Measurements from ENCODE around the gene GALNT2. TPM values are rescaled to one million over a fixed set of nuclear protein-coding genes. Genes with fewer than 3 reads are reported as not detected.

The GALNT2 gene
- total and polyA plus RNA-seq, 2 of the 13 experiments (the other 11 are each of a cell fraction or from before 2014, with no cell fraction given): 39.3 to 39.6 TPM

GRCh38 chr1:230175163-230175747 lies 108.2 kb downstream of the GALNT2 start:
- Histone ChIP-seq H3K4me1 (ENCODE audit: insufficient read depth, low read length) (no peaks in the 10 kb centered on the region), H3K4me2 (ENCODE audit: low read depth, low read length) (no peak overlapping the region), H3K27me3 (ENCODE audit: control insufficient read depth in 1 of 2, insufficient read depth in 2 of 2, low read length in 2 of 2) (no peaks in the 10 kb centered on the region; a peak in 1 of 5 replicates), H4K20me1 (ENCODE audit: insufficient read depth, low read length) (peaks cover 3% of the 10 kb centered on the region), H3K79me2 (ENCODE audit: insufficient read depth, low read length) (no peaks in the 10 kb centered on the region), H3K4me3 (replicated peaks in 1 of 3; ENCODE audit: insufficient read depth in 1 of 3, low read depth in 2 of 3, low read length in 3 of 3) (no peak overlapping the region), H3K36me3 (replicated peaks in 1 of 2; ENCODE audit: control insufficient read depth in 1 of 2, insufficient read depth in 2 of 2, low read length in 2 of 2) (peaks cover 0 to 9% of the 10 kb centered on the region in 2 experiments; a peak in 3 of 5 replicates), H3K9ac (ENCODE audit: insufficient read depth, low read depth, low read length) (no peak overlapping the region), H3K27ac (ENCODE audit: extremely low read length, insufficient read depth, low read length) (no peak overlapping the region), H3K9me3 (ENCODE audit: low read length) (no peaks in the 10 kb centered on the region), H2AFZ (ENCODE audit: low read length) (no peak overlapping the region)
- 92% methylated on average over 3 of the region's 4 CpGs for WGBS (ENCODE audit: low lambda C conversion rate)
- ChIA-PET CTCF (ENCODE audit: low intra/inter-chr PET ratio, low total read pairs) (no interaction called here), POLR2A (interaction anchor here (1.0 kb wide), 1 partner anchor 11 kb away, joined by 3 read pairs; no protein-coding TSS in a partner anchor)
- BruUV-seq (replicated peaks): no TSS peak
- TF ChIP-seq HNRNPK (IDR thresholded peaks at IDR 0.05; ENCODE audit: low read depth, low read length, poor library complexity, severe bottlenecking): peak; percentile 63
- no peak for TF ChIP-seq SMAD1 (CRISPR knock-in tag; IDR thresholded peaks at IDR 0.05; ENCODE audit: borderline replicate concordance, low read depth)
- intact Hi-C loops (cut with micrococcal nuclease; ENCODE audit: unreplicated experiment): no loop called here
- DNase-seq (ENCODE audit: low spot score): no peak
- no peak for FAIRE-seq
- ATAC-seq: no peak
- in situ Hi-C loops (cut with HindIII; ENCODE audit: extremely low pct_ligation_motif_present, low pct_unique_long_range_greater_than_20kb): no loop called here

- FAIRE-seq: no peak
- BruUV-seq (replicated peaks): no TSS peak
- in situ Hi-C loops (cut with HindIII; ENCODE audit: extremely low pct_ligation_motif_present, low pct_unique_long_range_greater_than_20kb): no loop called here
Measured at GRCh38 chr1:230175839-230176238, 108.8 kb downstream of the GALNT2 start.

More at GRCh38 chr1:230175839-230176238, 108.8 kb downstream of the GALNT2 start:
- WGBS (ENCODE audit: low lambda C conversion rate): 86% methylated on average over 5 of the region's 5 CpGs
- TF ChIP-seq ZKSCAN1 (IDR thresholded peaks at IDR 0.05; ENCODE audit: low read length) (peak; percentile 67; the same call in 1 of the 2 replicates), FOXM1 (CRISPR knock-in tag; IDR thresholded peaks at IDR 0.05) (no peak)
- CTCF ChIA-PET (ENCODE audit: low intra/inter-chr PET ratio, low total read pairs): no interaction called here
- DNase-seq (ENCODE audit: low spot score): no peak
- no peak overlapping the region for H2AFZ ChIP-seq (ENCODE audit: low read length)
- ATAC-seq: no peak
- no peaks in the 10 kb centered on the region for H3K4me1 ChIP-seq (ENCODE audit: insufficient read depth, low read length)
- peaks cover 3% of the 10 kb centered on the region for H4K20me1 ChIP-seq (ENCODE audit: insufficient read depth, low read length)
- no peaks in the 10 kb centered on the region; a peak in 1 of 5 replicates for H3K27me3 ChIP-seq (ENCODE audit: control insufficient read depth in 1 of 2, insufficient read depth in 2 of 2, low read length in 2 of 2)
- H3K9me3 ChIP-seq (ENCODE audit: low read length): no peaks in the 10 kb centered on the region
- H3K4me3 ChIP-seq (replicated peaks in 1 of 3; ENCODE audit: insufficient read depth in 1 of 3, low read depth in 2 of 3, low read length in 3 of 3): no peak overlapping the region
- no peak overlapping the region for H3K27ac ChIP-seq (ENCODE audit: extremely low read length, insufficient read depth, low read length)
- H3K4me2 ChIP-seq (ENCODE audit: low read depth, low read length): no peak overlapping the region
- no peaks in the 10 kb centered on the region for H3K79me2 ChIP-seq (ENCODE audit: insufficient read depth, low read length)
- H3K9ac ChIP-seq (ENCODE audit: insufficient read depth, low read depth, low read length): no peak overlapping the region
- POLR2A ChIA-PET: no interaction called here
- intact Hi-C loops (cut with micrococcal nuclease; ENCODE audit: unreplicated experiment): no loop called here
- H3K36me3 ChIP-seq (replicated peaks in 1 of 2; ENCODE audit: control insufficient read depth in 1 of 2, insufficient read depth in 2 of 2, low read length in 2 of 2): peaks cover 0 to 9% of the 10 kb centered on the region in 2 experiments; a peak in 3 of 5 replicates

Measured in HepG2 (cell line).